ENCODE results near the gene RGSL1. TPM values are rescaled to one million over a fixed set of nuclear protein-coding genes. Genes with fewer than 3 reads are reported as not detected.
A peak's percentile ranks its signal among the peaks of the same experiment; 100 is the strongest.
"Not testable (repeated sequence)": the region's sequence is repeated elsewhere in the genome, so short reads cannot be mapped to it uniquely, and the experiment has no call there.

RGSL1 gene
- total and polyA plus RNA-seq, 2 experiments from 2014 or later = not detected

DNA sequence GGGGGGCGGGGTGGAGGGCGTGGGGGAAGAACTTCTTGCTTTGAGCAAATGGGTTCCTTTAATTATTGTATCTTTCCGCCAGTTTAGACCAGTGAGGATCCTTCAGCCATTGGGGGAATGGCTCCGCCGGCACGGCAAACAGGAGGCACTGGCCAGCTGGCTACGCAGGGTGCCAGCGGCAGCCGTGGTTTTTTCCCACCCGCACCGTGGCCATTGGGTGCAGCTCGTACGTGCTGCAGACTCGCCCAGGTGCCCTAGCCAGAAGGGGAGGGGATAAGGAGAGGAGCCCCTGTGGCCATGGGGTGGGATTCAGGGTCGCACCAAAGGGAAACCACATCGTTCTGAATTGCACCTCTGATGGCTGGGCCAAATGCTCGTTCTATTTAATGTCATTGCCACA lies 65.6 kb downstream of the RGSL1 start:
- Histone ChIP-seq H2AFZ (no peak overlapping the region), H3K36me3 (ENCODE audit: low read depth) (no peaks in the 10 kb centered on the region), H3K27ac (no peak overlapping the region), H3K4me2 (ENCODE audit: unreplicated experiment) (no peak overlapping the region), H3K9ac (no peak overlapping the region), H3K79me2 (ENCODE audit: insufficient read depth) (no peaks in the 10 kb centered on the region), H3K9me3 (ENCODE audit: low read depth) (no peaks in the 10 kb centered on the region), H3K4me3 (no peak overlapping the region), H3K4me1 (ENCODE audit: insufficient read depth) (peaks cover 5% of the 10 kb centered on the region), H3K9me2 (ENCODE audit: insufficient read depth) (no peaks in the 10 kb centered on the region), H3K27me3 (replicated peaks; ENCODE audit: insufficient read depth) (0 out of 2 replicates have a peak, but pooled peaks cover 4% of the 10 kb centered on the region), H4K20me1 (ENCODE audit: insufficient read depth) (no peaks in the 10 kb centered on the region), H3F3A (ENCODE audit: insufficient read depth) (no peaks in the 10 kb centered on the region)
- TF ChIP-seq EZH2phosphoT487 (IDR thresholded peaks at IDR 0.05; ENCODE audit: insufficient read depth, low read depth) (no peak), EZH2 (IDR thresholded peaks at IDR 0.05; ENCODE audit: insufficient read depth, poor library complexity, severe bottlenecking) (no peak)
- no peak for DNase-seq
- WGBS, 2 experiments (ENCODE audit: low coverage in 1 of 2, low lambda C conversion rate in 2 of 2, missing lambda C conversion rate in 2 of 2) = 39 to 53% methylated on average over 14 to 17 of the region's 17 CpGs
- in situ Hi-C loops (cut with MboI) = no loop called here

DNA sequence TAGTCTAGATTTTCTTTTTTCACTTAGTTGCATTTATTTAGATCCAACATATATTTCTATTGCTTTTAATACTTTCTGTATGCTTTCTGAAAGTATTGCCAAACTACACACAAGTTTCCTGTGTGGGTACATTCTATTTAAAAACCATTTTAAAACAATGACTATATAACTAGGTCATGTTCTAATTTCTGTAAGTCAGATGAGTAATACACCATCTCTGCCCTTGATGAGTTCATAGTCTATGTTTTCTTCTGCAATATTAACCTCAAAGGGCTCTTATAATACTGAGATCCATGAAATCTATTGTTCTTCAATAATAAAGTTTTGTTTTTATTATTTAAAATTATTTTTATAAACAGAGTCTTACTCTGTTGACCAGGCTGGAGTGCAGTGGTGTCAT lies 70.8 kb downstream of the RGSL1 start:
- no peaks in the 10 kb centered on the region for H3K9me3 ChIP-seq (ENCODE audit: low read depth)
- 0 out of 2 replicates have a peak, but pooled peaks cover 4% of the 10 kb centered on the region for H3K27me3 ChIP-seq (replicated peaks; ENCODE audit: insufficient read depth)
- H3K36me3 ChIP-seq (ENCODE audit: low read depth) = no peaks in the 10 kb centered on the region
- in situ Hi-C loops (cut with MboI) = no loop called here
- H3K4me3 ChIP-seq = no peak overlapping the region
- no peak overlapping the region for H3K9ac ChIP-seq
- peak; percentile 63 for DNase-seq
- peaks cover 7% of the 10 kb centered on the region for H3K4me1 ChIP-seq (ENCODE audit: insufficient read depth)
- no peaks in the 10 kb centered on the region for H3K9me2 ChIP-seq (ENCODE audit: insufficient read depth)
- peak overlapping the region; percentile 29 for H3K4me2 ChIP-seq (ENCODE audit: unreplicated experiment)
- no peak for TF ChIP-seq EZH2 (IDR thresholded peaks at IDR 0.05; ENCODE audit: insufficient read depth, poor library complexity, severe bottlenecking)
- no peak for TF ChIP-seq EZH2phosphoT487 (IDR thresholded peaks at IDR 0.05; ENCODE audit: insufficient read depth, low read depth)
- no peaks in the 10 kb centered on the region for H3K79me2 ChIP-seq (ENCODE audit: insufficient read depth)
- H3K27ac ChIP-seq = no peak overlapping the region
- H2AFZ ChIP-seq = no peak overlapping the region
- no peaks in the 10 kb centered on the region for H3F3A ChIP-seq (ENCODE audit: insufficient read depth)
- no peaks in the 10 kb centered on the region for H4K20me1 ChIP-seq (ENCODE audit: insufficient read depth)

DNA sequence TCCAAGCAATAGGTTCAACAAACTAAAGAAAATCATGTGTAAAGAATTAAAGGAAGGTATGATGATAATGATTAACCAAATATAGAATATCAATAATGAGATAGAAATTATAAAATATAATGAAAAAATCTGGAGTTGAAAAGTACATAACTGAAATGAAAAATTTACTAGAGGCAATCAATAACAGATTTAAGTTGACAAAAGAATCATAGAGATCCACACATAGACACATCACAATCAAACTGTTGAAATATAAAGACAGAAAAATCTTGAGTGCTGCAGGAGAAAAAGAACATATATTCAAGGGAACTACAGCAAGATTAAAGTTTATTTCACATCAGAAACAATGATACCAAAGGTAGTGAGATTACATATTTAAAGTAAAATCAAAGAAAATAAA lies 75.4 kb downstream of the RGSL1 start:
- in situ Hi-C loops (cut with MboI) = no loop called here
- Histone ChIP-seq H3K27ac (no peak overlapping the region), H3K9me3 (ENCODE audit: low read depth) (no peaks in the 10 kb centered on the region), H2AFZ (no peak overlapping the region), H3K79me2 (ENCODE audit: insufficient read depth) (no peaks in the 10 kb centered on the region), H3K9me2 (ENCODE audit: insufficient read depth) (no peaks in the 10 kb centered on the region), H4K20me1 (ENCODE audit: insufficient read depth) (no peaks in the 10 kb centered on the region), H3K36me3 (ENCODE audit: low read depth) (no peaks in the 10 kb centered on the region), H3K4me3 (no peak overlapping the region), H3K4me2 (ENCODE audit: unreplicated experiment) (no peak overlapping the region), H3K4me1 (ENCODE audit: insufficient read depth) (peaks cover 4% of the 10 kb centered on the region), H3F3A (ENCODE audit: insufficient read depth) (no peaks in the 10 kb centered on the region), H3K27me3 (replicated peaks; ENCODE audit: insufficient read depth) (no peaks in the 10 kb centered on the region; the same call in 1 of the 2 replicates), H3K9ac (no peak overlapping the region)
- DNase-seq = no peak
- TF ChIP-seq EZH2 (IDR thresholded peaks at IDR 0.05; ENCODE audit: insufficient read depth, poor library complexity, severe bottlenecking) (no peak), EZH2phosphoT487 (IDR thresholded peaks at IDR 0.05; ENCODE audit: insufficient read depth, low read depth) (no peak)

DNA sequence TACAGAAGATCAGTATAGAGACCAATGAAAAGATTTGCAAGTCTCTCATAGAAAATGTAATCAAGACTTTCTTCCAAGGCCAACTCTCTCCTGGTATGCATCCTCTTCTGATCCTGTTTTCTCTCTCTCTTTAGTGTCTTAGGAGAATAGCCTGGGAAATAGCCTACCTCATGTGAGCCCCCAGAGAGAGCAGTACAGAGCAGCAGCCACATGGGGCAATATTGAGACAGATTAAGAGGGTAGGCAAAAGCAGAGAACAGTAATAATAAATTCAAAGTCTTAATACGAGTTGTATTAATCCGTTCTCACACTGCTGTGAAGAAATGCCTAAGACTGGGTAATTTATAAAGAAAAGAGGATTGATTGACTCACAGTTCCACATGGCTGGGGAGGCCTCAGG lies 77.7 kb downstream of the RGSL1 start:
- no peaks in the 10 kb centered on the region for H3K79me2 ChIP-seq (ENCODE audit: insufficient read depth)
- no peak overlapping the region for H3K9ac ChIP-seq
- 5 to 24% methylated on average over 2 of the region's 2 CpGs for WGBS, 2 experiments (ENCODE audit: low coverage in 1 of 2, low lambda C conversion rate in 2 of 2, missing lambda C conversion rate in 2 of 2)
- no peaks in the 10 kb centered on the region for H3K4me1 ChIP-seq (ENCODE audit: insufficient read depth)
- in situ Hi-C loops (cut with MboI) = no loop called here
- TF ChIP-seq EZH2phosphoT487 (IDR thresholded peaks at IDR 0.05; ENCODE audit: insufficient read depth, low read depth) (no peak), EZH2 (IDR thresholded peaks at IDR 0.05; ENCODE audit: insufficient read depth, poor library complexity, severe bottlenecking) (no peak)
- H3K27me3 ChIP-seq (replicated peaks; ENCODE audit: insufficient read depth) = no peaks in the 10 kb centered on the region; the same call in 1 of the 2 replicates
- H3K9me2 ChIP-seq (ENCODE audit: insufficient read depth) = no peaks in the 10 kb centered on the region
- DNase-seq = no peak
- no peaks in the 10 kb centered on the region for H3K36me3 ChIP-seq (ENCODE audit: low read depth)
- H3K4me3 ChIP-seq = no peak overlapping the region
- H3K9me3 ChIP-seq (ENCODE audit: low read depth) = no peaks in the 10 kb centered on the region
- no peak overlapping the region for H3K4me2 ChIP-seq (ENCODE audit: unreplicated experiment)
- H3K27ac ChIP-seq = no peak overlapping the region
- H2AFZ ChIP-seq = no peak overlapping the region
- H3F3A ChIP-seq (ENCODE audit: insufficient read depth) = no peaks in the 10 kb centered on the region
- no peaks in the 10 kb centered on the region for H4K20me1 ChIP-seq (ENCODE audit: insufficient read depth)

DNA sequence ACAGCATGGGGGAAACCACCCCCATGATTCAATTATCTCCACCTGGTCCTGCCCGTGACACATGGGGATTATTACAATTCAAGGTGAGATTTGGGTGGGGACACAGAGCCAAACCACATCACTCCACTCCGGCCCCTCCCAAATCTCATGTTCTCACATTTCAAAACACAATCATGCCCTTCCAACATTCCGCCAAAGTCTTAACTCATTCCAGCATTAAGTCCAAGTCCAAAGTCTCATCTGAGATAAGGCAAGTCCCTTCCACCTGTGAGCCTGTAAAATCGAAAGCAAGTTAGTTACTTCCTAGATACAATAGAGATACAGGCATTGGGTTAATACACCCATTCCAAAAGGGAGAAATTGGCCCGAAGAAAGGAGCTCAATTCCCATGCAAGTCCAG lies 78.3 kb downstream of the RGSL1 start:
- H3F3A ChIP-seq (ENCODE audit: insufficient read depth); in situ Hi-C loops (cut with MboI); H3K79me2 ChIP-seq (ENCODE audit: insufficient read depth); H2AFZ ChIP-seq; H3K27ac ChIP-seq; H3K4me1 ChIP-seq (ENCODE audit: insufficient read depth); H3K9me3 ChIP-seq (ENCODE audit: low read depth); H3K9me2 ChIP-seq (ENCODE audit: insufficient read depth); H3K27me3 ChIP-seq (replicated peaks; ENCODE audit: insufficient read depth); DNase-seq; H3K9ac ChIP-seq; H3K4me2 ChIP-seq (ENCODE audit: unreplicated experiment); H4K20me1 ChIP-seq (ENCODE audit: insufficient read depth); H3K36me3 ChIP-seq (ENCODE audit: low read depth); H3K4me3 ChIP-seq: not testable (repeated sequence)
- 30 to 39% methylated on average over 5 of the region's 5 CpGs for WGBS, 2 experiments (ENCODE audit: low coverage in 1 of 2, low lambda C conversion rate in 2 of 2, missing lambda C conversion rate in 2 of 2)

Measured in GM23248 (cell line).